Loucy (cell line): ENCODE results near the gene LRCH1.

Experiments used
- H2AFZ ChIP-seq: fragments of 200-600 bp; sonication (generic); 2 replicates; pipeline ENCODE4 v1.6.0; 2016; ENCODE audit warnings: antibody characterized with exemption, mild to moderate bottlenecking, low read length, moderate library complexity
- H3F3A ChIP-seq: fragments of 200-600 bp; 2 replicates; pipeline ENCODE4 v1.6.0; 2016; ENCODE audit warnings: antibody characterized with exemption, low read depth, mild to moderate bottlenecking
- H3K27me3 ChIP-seq: fragments of 200-600 bp; sonication (generic); 2 replicates; pipeline ENCODE4 v1.6.1; 2014; ENCODE audit warnings: low read length, mild to moderate bottlenecking; ENCODE audit not compliant: insufficient read depth, poor library complexity, severe bottlenecking
- H3K36me3 ChIP-seq: fragments of 200-600 bp; sonication (generic); 2 replicates; pipeline ENCODE4 v1.6.1; 2016; ENCODE audit warnings: low read length; ENCODE audit not compliant: insufficient read depth
- H3K4me1 ChIP-seq: fragments of 200-600 bp; sonication (generic); 2 replicates; pipeline ENCODE4 v1.5.1; 2014; ENCODE audit warnings: low read length, mild to moderate bottlenecking; ENCODE audit not compliant: insufficient read depth, poor library complexity, severe bottlenecking
- H3K4me2 ChIP-seq: fragments of 200-600 bp; sonication (generic); 2 replicates; pipeline ENCODE4 v1.6.0; 2014; ENCODE audit warnings: antibody characterized with exemption, low read length, low read depth, mild to moderate bottlenecking; ENCODE audit not compliant: poor library complexity, severe bottlenecking
- H3K4me3 ChIP-seq: fragments of 200-600 bp; sonication (generic); 2 replicates; pipeline ENCODE4 v1.5.1; 2014; ENCODE audit warnings: low read length, mild to moderate bottlenecking, mixed read lengths; ENCODE audit not compliant: poor library complexity, severe bottlenecking
- H3K79me2 ChIP-seq: fragments of 200-600 bp; sonication (generic); 2 replicates; pipeline ENCODE4 v1.6.1; 2014; ENCODE audit warnings: low read length; ENCODE audit not compliant: insufficient read depth
- H3K9ac ChIP-seq: fragments of 200-600 bp; sonication (generic); 2 replicates; pipeline ENCODE4 v1.6.0; 2014; ENCODE audit warnings: mild to moderate bottlenecking, low read depth, low read length, moderate library complexity; ENCODE audit not compliant: poor library complexity, severe bottlenecking
- H3K9me2 ChIP-seq: fragments of 200-600 bp; sonication (generic); replicated peaks from 2 replicates; pipeline ENCODE4 v1.6.1; 2016; ENCODE audit warnings: low read depth, low read length, mixed read lengths
- H3K9me3 ChIP-seq: fragments of 200-600 bp; sonication (generic); 2 replicates; pipeline ENCODE4 v1.6.1; 2014; ENCODE audit warnings: mild to moderate bottlenecking, antibody characterized with exemption, low read length, low read depth; ENCODE audit not compliant: insufficient read depth
- H4K20me1 ChIP-seq: fragments of 200-600 bp; sonication (generic); 2 replicates; pipeline ENCODE4 v1.6.0; 2014; ENCODE audit warnings: antibody characterized with exemption, low read length, mild to moderate bottlenecking; ENCODE audit not compliant: insufficient read depth, poor library complexity, severe bottlenecking
- CTCF ChIP-seq: fragments of 200-600 bp; sonication (generic); conservative IDR thresholded peaks from 2 replicates; pipeline ENCODE4 v1.5.1; 2014; ENCODE audit warnings: mild to moderate bottlenecking, antibody characterized with exemption, low read length
- EZH2phosphoT487 ChIP-seq: fragments of 200-600 bp; IDR thresholded peaks from 2 replicates; pipeline ENCODE4 v1.6.1; 2018; ENCODE audit warnings: antibody characterized with exemption, mild to moderate bottlenecking, moderate library complexity, borderline replicate concordance

LRCH1 gene

GRCh38 chr13:46519182-46519581, 33.8 kb upstream of the LRCH1 start:
- H3K9me3 ChIP-seq = no peaks in the 10 kb centered on the region
- H2AFZ ChIP-seq = no peak overlapping the region
- H3K36me3 ChIP-seq = no peaks in the 10 kb centered on the region
- TF ChIP-seq EZH2phosphoT487 = no peak
- H3K4me1 ChIP-seq = peaks cover 4% of the 10 kb centered on the region
- no peak overlapping the region for H3K4me3 ChIP-seq
- H3K9me2 ChIP-seq = no peaks in the 10 kb centered on the region
- H4K20me1 ChIP-seq = no peaks in the 10 kb centered on the region
- H3K9ac ChIP-seq = no peak overlapping the region
- H3K27me3 ChIP-seq = no peaks in the 10 kb centered on the region
- H3K4me2 ChIP-seq = no peak overlapping the region
- no peaks in the 10 kb centered on the region for H3F3A ChIP-seq
- H3K79me2 ChIP-seq = no peaks in the 10 kb centered on the region

- TF ChIP-seq CTCF (no peak), EZH2phosphoT487 (no peak)
- Histone ChIP-seq H3K9ac (no peak overlapping the region), H2AFZ (no peak overlapping the region)
These were observed 32.8 kb upstream of the LRCH1 start for GRCh38 chr13:46520166-46520565.

GRCh38 chr13:46521486-46521885, 31.5 kb upstream of the LRCH1 start:
- Histone ChIP-seq H3K4me2 (no peak overlapping the region), H2AFZ (no peak overlapping the region), H3K27me3 (no peaks in the 10 kb centered on the region), H3K79me2 (no peaks in the 10 kb centered on the region), H3K9me2 (no peaks in the 10 kb centered on the region), H3K36me3 (no peaks in the 10 kb centered on the region), H3K4me3 (no peak overlapping the region), H4K20me1 (no peaks in the 10 kb centered on the region), H3F3A (0 out of 2 replicates have a peak, but pooled peaks cover 5% of the 10 kb centered on the region), H3K9me3 (no peaks in the 10 kb centered on the region), H3K9ac (no peak overlapping the region), H3K4me1 (peaks cover 5% of the 10 kb centered on the region)
- no peak for TF ChIP-seq EZH2phosphoT487
- no peak for TF ChIP-seq CTCF

More at GRCh38 chr13:46520166-46520565, 32.8 kb upstream of the LRCH1 start:
- Histone ChIP-seq H4K20me1 (no peaks in the 10 kb centered on the region), H3K9me3 (no peaks in the 10 kb centered on the region), H3K4me2 (no peak overlapping the region), H3K79me2 (no peaks in the 10 kb centered on the region), H3K4me1 (peaks cover 5% of the 10 kb centered on the region), H3K9me2 (no peaks in the 10 kb centered on the region), H3K36me3 (no peaks in the 10 kb centered on the region), H3F3A (0 out of 2 replicates have a peak, but pooled peaks cover 5% of the 10 kb centered on the region), H3K4me3 (no peak overlapping the region), H3K27me3 (no peaks in the 10 kb centered on the region)
